HL-60 (cell line): Measurements from ENCODE around the gene PDGFD.

Experiments
- CTCF ChIP-seq: IDR thresholded peaks from one replicate; pipeline ENCODE4 v1.5.1; 2011; ENCODE audit warnings: low read length, control low read depth, inconsistent platforms; ENCODE audit not compliant: insufficient read depth
- POLR2AphosphoS5 ChIP-seq: IDR thresholded peaks from 2 replicates; pipeline ENCODE4 v1.6.1; 2012; ENCODE audit warnings: low read depth
- REST ChIP-seq: IDR thresholded peaks from 2 replicates; pipeline ENCODE4 v1.6.1; 2012; ENCODE audit warnings: low read depth; ENCODE audit not compliant: insufficient replicate concordance

GRCh38 chr11:103883291-103883690 is 280.7 kb downstream of the PDGFD start:
- TF ChIP-seq CTCF (no peak), POLR2AphosphoS5 (no peak), REST (no peak)
